AG04449 (cell line): ENCODE measurements around the gene SLC25A20.

Source experiments
- CTCF ChIA-PET: fragments of 350-600 bp; formaldehyde crosslinking; extraction: SDS; loops from one replicate; lab custom pipeline; 2021; ENCODE audit warnings: antibody characterized with exemption; lab: Yijun Ruan, JAX
- POLR2A ChIA-PET: fragments of 400-600, 350-600 bp; formaldehyde crosslinking; extraction: SDS; loops from one replicate; lab custom pipeline; 2020; ENCODE audit warnings: antibody characterized with exemption, inconsistent platforms; lab: Yijun Ruan, JAX
- DNase-seq: peaks from one replicate; pipeline ENCODE4 v3.0.0-alpha.2; 2010; ENCODE audit warnings: low read depth, low spot score
- H3K4me3 ChIP-seq: 2 replicates; pipeline ENCODE4 v1.5.1; 2011; ENCODE audit warnings: low read depth, mild to moderate bottlenecking, control low read depth, low read length
- TF ChIP-seq, protein P1 (sequence below): IDR thresholded peaks from one replicate; pipeline ENCODE4 v1.5.1; 2011; ENCODE audit warnings: mild to moderate bottlenecking, moderate library complexity, low read length, control low read depth, inconsistent platforms; ENCODE audit not compliant: insufficient read depth; ENCODE audit errors: missing control alignments

Gene SLC25A20

DNA sequence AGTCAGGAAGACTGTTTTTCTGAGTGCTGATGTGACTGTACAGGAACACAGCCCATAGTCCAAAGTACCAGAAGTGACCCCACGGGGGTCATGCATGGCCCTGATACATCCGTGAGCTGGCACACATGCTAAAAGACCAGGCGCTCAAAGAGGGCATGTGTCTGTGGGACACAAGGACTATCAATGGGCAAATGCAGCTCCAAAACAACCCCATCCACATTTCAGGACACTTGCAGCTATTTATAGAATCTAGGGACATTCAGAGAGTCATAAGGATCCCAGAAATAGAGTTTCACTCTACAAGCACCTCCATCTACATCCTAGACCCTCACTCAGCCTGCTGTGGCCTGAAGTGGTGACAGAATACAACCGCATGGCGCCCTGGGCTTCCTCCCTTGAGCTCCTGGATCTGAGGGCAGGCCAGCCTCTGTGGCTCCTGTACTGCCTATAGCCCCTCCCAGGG is 17.0 kb downstream of the SLC25A20 start:
- ChIA-PET POLR2A (no interaction called here), CTCF (interaction anchor here (1.2 kb wide), 1 partner anchor 37 kb away, joined by 3 read pairs; the partner anchor contains the start of gene ARIH2)
- DNase-seq: no peak
- TF ChIP-seq, protein P1, sequence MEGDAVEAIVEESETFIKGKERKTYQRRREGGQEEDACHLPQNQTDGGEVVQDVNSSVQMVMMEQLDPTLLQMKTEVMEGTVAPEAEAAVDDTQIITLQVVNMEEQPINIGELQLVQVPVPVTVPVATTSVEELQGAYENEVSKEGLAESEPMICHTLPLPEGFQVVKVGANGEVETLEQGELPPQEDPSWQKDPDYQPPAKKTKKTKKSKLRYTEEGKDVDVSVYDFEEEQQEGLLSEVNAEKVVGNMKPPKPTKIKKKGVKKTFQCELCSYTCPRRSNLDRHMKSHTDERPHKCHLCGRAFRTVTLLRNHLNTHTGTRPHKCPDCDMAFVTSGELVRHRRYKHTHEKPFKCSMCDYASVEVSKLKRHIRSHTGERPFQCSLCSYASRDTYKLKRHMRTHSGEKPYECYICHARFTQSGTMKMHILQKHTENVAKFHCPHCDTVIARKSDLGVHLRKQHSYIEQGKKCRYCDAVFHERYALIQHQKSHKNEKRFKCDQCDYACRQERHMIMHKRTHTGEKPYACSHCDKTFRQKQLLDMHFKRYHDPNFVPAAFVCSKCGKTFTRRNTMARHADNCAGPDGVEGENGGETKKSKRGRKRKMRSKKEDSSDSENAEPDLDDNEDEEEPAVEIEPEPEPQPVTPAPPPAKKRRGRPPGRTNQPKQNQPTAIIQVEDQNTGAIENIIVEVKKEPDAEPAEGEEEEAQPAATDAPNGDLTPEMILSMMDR: no peak
- no peak overlapping the region for H3K4me3 ChIP-seq

DNA sequence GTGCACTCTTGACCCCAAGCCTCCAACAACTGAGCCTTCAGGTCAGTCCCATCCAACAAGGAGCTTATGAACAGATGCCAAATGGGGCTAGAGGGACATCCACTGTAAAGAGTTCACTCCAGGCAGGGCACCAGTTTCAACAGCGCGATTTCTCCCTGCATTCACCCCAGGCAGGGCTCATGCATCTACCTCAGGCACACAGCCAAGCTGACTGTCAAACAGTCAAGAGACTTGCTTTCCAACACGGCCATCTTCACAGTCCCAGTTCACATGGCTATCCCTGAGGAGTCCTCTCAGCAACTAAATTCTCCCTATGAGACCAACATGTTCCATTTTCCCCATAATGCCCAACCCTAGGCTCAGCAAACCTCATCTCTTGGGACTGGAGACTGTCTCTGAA is 17.7 kb downstream of the SLC25A20 start:
- POLR2A ChIA-PET: no interaction called here
- TF ChIP-seq, protein P1: no peak
- CTCF ChIA-PET: interaction anchor here (1.1 to 1.2 kb wide), 2 partner anchors 17 to 38 kb away, joined by 3 read pairs; partner anchors contain the start of genes ARIH2 and SLC25A20

DNA sequence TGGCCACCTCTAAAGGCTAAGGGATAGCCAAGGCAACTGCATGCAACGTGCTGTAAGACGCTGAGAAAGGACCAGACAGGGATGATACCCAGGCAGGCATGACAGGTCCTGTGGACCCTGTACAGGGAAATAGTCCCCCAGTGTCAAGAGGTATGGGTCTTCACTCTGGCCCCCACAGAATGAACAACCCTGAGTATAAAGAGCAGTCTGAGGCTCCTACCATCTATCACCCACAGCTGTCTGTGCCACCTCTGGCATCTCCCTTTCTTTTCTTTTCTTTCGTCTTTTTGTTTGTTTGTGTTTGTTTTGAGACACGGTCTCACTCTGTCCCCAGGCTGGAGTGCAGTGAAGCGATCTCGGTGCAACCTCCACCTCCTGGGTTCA is 18.7 kb downstream of the SLC25A20 start:
- TF ChIP-seq, protein P1: no peak
- no peak overlapping the region for H3K4me3 ChIP-seq
- ChIA-PET POLR2A (no interaction called here), CTCF (interaction anchor here (1.1 kb wide), 1 partner anchor 18 kb away, joined by 3 read pairs; the partner anchor contains the start of gene SLC25A20)
- DNase-seq: no peak

More for the DNA sequence above, 17.7 kb downstream of the SLC25A20 start:
- H3K4me3 ChIP-seq: no peak overlapping the region
- no peak for DNase-seq

DNA sequence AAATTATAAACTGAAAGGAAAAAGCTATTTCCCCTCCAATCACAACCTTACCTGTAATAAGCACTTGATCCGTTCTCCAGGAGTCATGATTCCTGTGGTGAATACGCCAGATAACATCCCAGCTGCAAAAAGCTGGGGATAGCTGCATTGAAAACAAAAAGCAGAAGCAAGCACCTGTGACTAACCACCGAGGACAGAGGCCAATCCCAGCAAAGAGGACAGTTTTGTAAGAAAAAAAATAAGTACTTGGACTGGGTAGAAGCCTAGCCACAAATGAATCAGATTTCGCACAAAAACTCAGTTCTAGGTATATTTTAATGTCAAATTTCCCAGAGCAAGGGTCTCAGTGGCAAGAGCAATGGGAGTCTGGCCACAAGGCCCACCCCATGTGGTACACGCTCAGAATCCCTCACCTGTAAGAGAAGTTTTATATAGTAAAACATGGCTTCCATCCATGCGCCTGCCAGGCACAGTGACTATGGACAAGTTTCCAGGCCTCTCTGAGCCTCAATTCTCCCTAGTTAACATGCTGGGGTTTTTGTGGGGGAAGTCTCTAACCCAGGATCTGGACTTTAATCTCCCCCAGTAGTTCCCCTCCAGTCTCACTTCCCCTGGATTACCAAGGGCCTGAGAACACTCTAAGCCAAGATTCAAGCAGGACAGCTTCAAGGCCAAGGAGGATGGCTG is 19.2 kb downstream of the SLC25A20 start:
- TF ChIP-seq, protein P1: no peak
- ChIA-PET POLR2A (no interaction called here), CTCF (no interaction called here)
- H3K4me3 ChIP-seq: no peak overlapping the region
- no peak for DNase-seq

DNA sequence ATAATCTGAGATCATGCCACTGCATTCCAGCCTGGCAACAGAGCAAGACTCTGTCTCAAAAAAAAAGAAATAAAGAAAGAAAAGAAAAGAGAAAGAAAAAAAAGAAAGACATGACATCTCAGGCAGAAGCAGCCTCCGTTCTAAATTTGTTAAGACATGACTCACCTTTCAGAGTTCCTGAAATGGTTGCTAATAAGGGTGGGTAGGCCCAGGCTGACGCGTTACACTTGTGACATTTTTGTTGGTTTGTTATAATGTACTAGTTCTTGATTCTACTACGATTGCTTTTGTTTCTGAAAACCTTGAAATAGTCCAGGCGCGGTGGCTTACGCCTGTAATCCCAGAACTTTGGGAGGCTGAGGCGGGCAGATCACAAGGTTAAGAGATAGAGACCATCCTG is 21.0 kb downstream of the SLC25A20 start:
- no peak for DNase-seq
- no peak overlapping the region for H3K4me3 ChIP-seq
- TF ChIP-seq, protein P1: no peak
- POLR2A ChIA-PET: no interaction called here
- CTCF ChIA-PET: no interaction called here

DNA sequence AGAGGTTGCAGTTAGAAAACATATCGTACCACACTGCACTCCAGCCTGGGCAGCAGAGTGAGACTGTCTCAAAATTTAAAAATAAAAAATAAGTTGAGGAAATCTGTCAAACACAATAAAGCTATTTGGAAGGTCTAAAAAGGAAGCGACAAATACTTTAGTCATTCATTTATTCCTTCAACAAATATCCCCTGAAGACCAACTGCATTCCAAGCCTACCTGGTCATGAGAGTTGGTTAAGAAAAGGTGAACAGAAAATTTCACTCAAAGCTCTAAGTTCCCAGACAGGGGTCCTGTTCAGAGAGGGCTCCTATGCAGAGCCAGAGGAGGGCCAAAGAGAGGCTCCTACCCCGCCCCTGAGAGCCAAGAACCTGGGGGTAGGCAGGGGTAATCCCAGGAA is 35.6 kb downstream of the SLC25A20 start:
- CTCF ChIA-PET: interaction anchor here (0.8 kb wide), 1 partner anchor 123 kb away, joined by 3 read pairs; no protein-coding TSS in a partner anchor
- POLR2A ChIA-PET: no interaction called here
- TF ChIP-seq, protein P1: no peak
- no peak for DNase-seq
- no peak overlapping the region for H3K4me3 ChIP-seq
